ENCODE data around the gene TEX36. TPM values are rescaled to one million over a fixed set of nuclear protein-coding genes. Genes with fewer than 3 reads are reported as not detected.

The TEX36 gene
- total and polyA plus RNA-seq, 4 donors = 0.40 to 0.77 TPM; not detected in 2

DNA sequence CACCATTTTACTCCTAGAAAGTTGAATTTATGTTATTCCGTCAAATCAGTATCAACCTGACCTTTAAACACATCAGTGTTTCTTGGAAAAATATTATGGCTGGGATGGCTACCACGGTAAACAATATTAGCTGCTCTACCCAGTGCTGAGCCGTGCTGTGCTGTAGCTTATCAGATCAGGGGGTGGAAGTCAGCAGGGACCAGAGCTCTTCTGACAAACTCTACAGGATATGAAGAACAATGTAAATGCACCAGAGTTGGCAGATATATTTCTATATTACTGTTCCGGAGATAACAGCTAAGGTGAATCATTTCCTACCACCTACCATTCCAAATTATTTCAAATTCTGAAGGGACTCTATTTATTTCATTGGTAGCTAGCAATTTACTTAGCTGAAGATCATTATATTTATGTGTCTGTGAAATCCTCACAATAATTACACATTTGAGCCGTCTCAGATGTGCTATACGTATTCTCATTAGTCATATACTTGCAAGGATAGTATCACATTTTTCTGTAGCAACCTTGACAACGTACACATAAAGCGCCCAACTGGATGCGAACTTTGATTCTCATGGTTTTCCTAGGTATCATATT lies 76.5 kb downstream of the TEX36 start:
- Histone ChIP-seq H3K4me1 (ENCODE audit: control insufficient read depth, insufficient read depth, low read length) (no peaks in the 10 kb centered on the region), H3K4me3 (ENCODE audit: low read depth, low read length) (no peak overlapping the region), H3K36me3 (ENCODE audit: control insufficient read depth, insufficient read depth, low read length) (no peaks in the 10 kb centered on the region), H3K9me3 (ENCODE audit: control insufficient read depth, insufficient read depth, low read length) (no peaks in the 10 kb centered on the region), H3K27ac (ENCODE audit: low read depth, low read length) (no peak overlapping the region), H3K27me3 (ENCODE audit: control insufficient read depth, insufficient read depth, low read length) (no peaks in the 10 kb centered on the region)
- peak in 2 of 6 donors; percentile 10 to 92 for DNase-seq (ENCODE audit: low read depth in 4 of 6, low spot score in 6 of 6)
- WGBS (ENCODE audit: insufficient coverage) = 46% methylated on average over 7 of the region's 9 CpGs

Other genes starting within 250 kb of the TEX36 start
- 10 to 100 TPM; 35.9 to 37.6 TPM for gene EDRF1, start 36.5 kb upstream of the TEX36 start, total RNA-seq
- gene EDRF1, start 36.5 kb upstream of the TEX36 start, polyA plus RNA-seq (ENCODE audit: insufficient read length in 2 of 2) = 10 to 100 TPM; 30.6 to 32.5 TPM
- under 1 TPM; 0.33 to 0.40 TPM for gene MMP21, start 92.7 kb upstream of the TEX36 start, total RNA-seq
- under 1 TPM; 0.17 to 0.54 TPM for gene MMP21, start 92.7 kb upstream of the TEX36 start, polyA plus RNA-seq (ENCODE audit: insufficient read length in 2 of 2)
- gene UROS, start 140.1 kb upstream of the TEX36 start, total RNA-seq = 10 to 100 TPM; 61.9 to 80.0 TPM
- gene UROS, start 140.1 kb upstream of the TEX36 start, polyA plus RNA-seq (ENCODE audit: insufficient read length in 2 of 2) = 10 to 100 TPM; 86.4 to 88.6 TPM
- gene BCCIP, start 140.4 kb upstream of the TEX36 start, total RNA-seq = 10 to 100 TPM; 39.8 to 51.4 TPM
- 10 to 100 TPM; 68.4 to 77.1 TPM for gene BCCIP, start 140.4 kb upstream of the TEX36 start, polyA plus RNA-seq (ENCODE audit: insufficient read length in 2 of 2)
- gene DHX32, start 198.1 kb upstream of the TEX36 start, total RNA-seq = 10 to 100 TPM; 22.6 to 29.2 TPM
- gene DHX32, start 198.1 kb upstream of the TEX36 start, polyA plus RNA-seq (ENCODE audit: insufficient read length in 2 of 2) = 10 to 100 TPM; 18.0 to 19.1 TPM
- 10 to 100 TPM in 1 of 2 donors, 1 to 10 TPM in 1; 3.7 to 19.1 TPM for gene FANK1, start 213.4 kb upstream of the TEX36 start, total RNA-seq
- 10 to 100 TPM in 1 of 2 donors, 1 to 10 TPM in 1; 9.0 to 10.9 TPM for gene FANK1, start 213.4 kb upstream of the TEX36 start, polyA plus RNA-seq (ENCODE audit: insufficient read length in 2 of 2)